ENCODE measurements around the gene COBL.

The COBL gene

DNA sequence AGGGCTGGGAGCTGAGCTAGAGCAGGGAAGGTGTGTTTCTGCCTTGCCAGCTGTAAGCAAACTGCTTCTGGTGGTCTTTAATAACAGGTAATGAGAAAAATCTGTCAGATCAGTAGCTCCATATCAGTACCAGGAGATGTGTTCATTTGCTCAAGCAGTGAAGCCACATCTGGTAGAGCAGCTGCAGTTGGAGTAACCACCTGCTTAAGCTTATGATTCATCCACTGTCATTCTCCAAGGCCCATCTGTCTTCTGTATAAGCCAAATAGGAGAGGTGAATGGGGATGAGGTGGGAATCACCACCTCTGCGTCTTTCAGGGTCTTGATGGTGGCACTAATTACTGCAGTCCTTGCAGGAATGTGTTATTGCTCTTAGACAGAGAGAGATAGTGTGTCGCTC, 18.4 kb upstream of the COBL start:
- TF ChIP-seq, protein P1, sequence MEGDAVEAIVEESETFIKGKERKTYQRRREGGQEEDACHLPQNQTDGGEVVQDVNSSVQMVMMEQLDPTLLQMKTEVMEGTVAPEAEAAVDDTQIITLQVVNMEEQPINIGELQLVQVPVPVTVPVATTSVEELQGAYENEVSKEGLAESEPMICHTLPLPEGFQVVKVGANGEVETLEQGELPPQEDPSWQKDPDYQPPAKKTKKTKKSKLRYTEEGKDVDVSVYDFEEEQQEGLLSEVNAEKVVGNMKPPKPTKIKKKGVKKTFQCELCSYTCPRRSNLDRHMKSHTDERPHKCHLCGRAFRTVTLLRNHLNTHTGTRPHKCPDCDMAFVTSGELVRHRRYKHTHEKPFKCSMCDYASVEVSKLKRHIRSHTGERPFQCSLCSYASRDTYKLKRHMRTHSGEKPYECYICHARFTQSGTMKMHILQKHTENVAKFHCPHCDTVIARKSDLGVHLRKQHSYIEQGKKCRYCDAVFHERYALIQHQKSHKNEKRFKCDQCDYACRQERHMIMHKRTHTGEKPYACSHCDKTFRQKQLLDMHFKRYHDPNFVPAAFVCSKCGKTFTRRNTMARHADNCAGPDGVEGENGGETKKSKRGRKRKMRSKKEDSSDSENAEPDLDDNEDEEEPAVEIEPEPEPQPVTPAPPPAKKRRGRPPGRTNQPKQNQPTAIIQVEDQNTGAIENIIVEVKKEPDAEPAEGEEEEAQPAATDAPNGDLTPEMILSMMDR (IDR thresholded peaks at IDR 0.05): no peak
- Mint-ChIP-seq H3K4me1 (no peaks in the 10 kb centered on the region), H3K36me3 (ENCODE audit: low read depth) (no peaks in the 10 kb centered on the region), H3K27ac (no peak overlapping the region), H3K27me3 (ENCODE audit: low read depth, poor library complexity) (peaks cover 2% of the 10 kb centered on the region), H3K9me3 (no peaks in the 10 kb centered on the region), H3K4me3 (no peak overlapping the region)
- DNase-seq: no peak

DNA sequence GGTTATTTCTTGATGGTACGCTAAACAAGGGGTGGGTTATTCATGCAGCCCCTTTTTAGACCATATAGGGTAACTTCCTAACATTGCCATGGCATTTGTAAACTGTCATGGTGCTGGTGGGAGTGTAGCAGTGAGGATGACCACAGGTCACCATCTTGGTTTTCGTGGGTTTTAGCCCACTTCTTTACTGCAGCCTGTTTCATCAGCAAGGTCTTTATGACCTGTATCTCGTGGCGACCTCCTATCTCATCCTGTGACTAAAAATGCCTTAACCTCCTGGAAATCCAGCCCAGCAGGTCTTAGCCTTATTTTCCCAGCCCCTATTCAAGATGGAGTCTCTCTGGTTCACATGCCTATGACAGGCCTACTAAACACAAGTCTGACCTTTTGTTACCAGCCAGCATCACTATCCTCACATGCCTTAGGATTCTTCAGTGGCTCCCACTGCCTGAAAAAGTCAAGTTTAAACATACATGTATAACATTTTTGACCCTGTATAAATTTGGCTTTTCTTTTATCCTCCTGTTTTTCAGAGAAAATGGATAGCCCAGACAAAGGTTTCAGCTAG, 13.2 kb upstream of the COBL start:
- Mint-ChIP-seq H3K9me3 (no peaks in the 10 kb centered on the region), H3K27me3 (ENCODE audit: low read depth, poor library complexity) (peaks cover 32% of the 10 kb centered on the region), H3K27ac (no peak overlapping the region), H3K36me3 (ENCODE audit: low read depth) (no peaks in the 10 kb centered on the region), H3K4me3 (no peak overlapping the region), H3K4me1 (no peaks in the 10 kb centered on the region)
- no peak for DNase-seq
- TF ChIP-seq, protein P1 (IDR thresholded peaks at IDR 0.05): no peak

DNA sequence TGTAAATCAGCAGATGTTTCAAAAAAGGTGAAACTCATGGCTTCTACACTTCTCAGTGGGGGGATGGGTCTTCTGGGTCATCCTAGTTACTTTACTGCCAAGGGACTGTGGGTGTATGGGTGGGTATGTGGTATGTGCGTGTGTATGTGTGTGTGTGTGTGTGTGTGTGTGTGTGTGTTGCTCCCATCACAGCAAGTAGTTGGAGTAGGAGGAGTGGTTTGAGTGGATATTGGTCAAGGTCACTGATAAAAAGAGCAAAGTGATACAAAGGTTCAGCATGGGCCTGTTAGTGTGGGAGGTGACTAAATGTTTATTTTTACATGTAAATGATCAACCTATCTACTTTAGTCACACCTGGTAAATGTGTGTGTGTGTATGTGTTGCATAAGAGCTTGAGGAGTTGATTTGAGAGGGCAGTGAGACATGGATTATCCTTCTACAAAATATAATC, 11.8 kb upstream of the COBL start:
- H3K4me3 Mint-ChIP-seq: no peak overlapping the region
- no peaks in the 10 kb centered on the region for H3K36me3 Mint-ChIP-seq (ENCODE audit: low read depth)
- TF ChIP-seq, protein P1 (IDR thresholded peaks at IDR 0.05): no peak
- peaks cover 32% of the 10 kb centered on the region for H3K27me3 Mint-ChIP-seq (ENCODE audit: low read depth, poor library complexity)
- H3K27ac Mint-ChIP-seq: no peak overlapping the region
- no peak for DNase-seq
- H3K4me1 Mint-ChIP-seq: no peaks in the 10 kb centered on the region
- H3K9me3 Mint-ChIP-seq: no peaks in the 10 kb centered on the region

DNA sequence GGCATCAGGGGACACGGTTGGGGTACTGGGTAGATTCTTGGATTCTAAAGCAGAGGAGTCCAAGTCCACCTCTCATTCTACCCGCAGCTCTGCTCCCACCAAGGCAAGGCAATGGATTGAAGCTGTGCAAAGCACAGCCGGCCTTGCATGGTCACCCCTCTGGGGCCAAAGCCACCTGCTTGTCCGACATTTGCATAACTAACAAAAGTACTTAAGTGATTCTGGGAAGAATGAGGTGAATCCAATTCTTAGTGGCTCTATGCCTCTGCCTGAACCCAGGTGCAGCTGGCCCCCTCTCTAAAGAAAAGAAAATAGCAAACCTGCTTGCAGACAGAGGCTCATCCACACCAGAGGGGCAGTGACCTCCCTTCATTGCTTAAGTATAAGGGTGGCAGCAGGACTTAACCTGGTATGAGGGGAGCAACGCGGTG, 10.7 kb upstream of the COBL start:
- TF ChIP-seq, protein P1 (IDR thresholded peaks at IDR 0.05): no peak
- Mint-ChIP-seq H3K4me1 (no peaks in the 10 kb centered on the region), H3K27ac (no peak overlapping the region), H3K36me3 (ENCODE audit: low read depth) (no peaks in the 10 kb centered on the region), H3K27me3 (ENCODE audit: low read depth, poor library complexity) (peaks cover 36% of the 10 kb centered on the region), H3K9me3 (no peaks in the 10 kb centered on the region), H3K4me3 (no peak overlapping the region)
- DNase-seq: no peak

DNA sequence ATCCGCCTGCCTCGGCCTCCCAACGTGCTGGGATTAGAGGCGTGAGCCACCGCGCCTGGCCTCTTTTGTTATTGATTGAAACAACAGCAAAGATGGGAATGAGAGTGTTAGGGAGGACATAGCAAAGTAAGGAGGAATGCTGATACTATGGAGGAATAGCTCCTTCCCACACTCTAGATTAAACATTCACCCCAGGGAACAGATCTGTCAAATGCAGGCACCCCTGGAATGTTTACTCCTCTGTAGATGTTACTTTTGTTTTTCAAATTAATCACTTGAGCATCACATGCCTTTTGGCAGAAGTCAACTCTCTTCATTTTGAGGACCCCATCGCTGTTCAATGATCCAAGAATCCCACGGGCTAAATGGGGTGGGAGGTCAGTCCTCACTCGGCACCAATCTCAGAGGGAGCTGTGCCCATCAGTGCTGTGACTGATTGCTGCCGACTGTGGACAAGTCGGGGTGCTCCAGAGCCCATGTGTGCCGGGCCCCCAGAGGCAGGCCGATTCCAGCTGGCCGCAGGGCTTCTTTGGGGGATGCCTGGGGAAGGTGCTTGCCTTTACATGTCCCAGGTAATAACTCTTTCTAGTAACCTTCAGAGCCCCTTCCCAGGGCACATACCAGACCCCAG, 10.2 kb upstream of the COBL start:
- Mint-ChIP-seq H3K9me3 (no peaks in the 10 kb centered on the region), H3K27me3 (ENCODE audit: low read depth, poor library complexity) (peaks cover 38% of the 10 kb centered on the region), H3K27ac (no peak overlapping the region), H3K4me3 (no peak overlapping the region), H3K36me3 (ENCODE audit: low read depth) (no peaks in the 10 kb centered on the region), H3K4me1 (no peaks in the 10 kb centered on the region)
- DNase-seq: no peak
- TF ChIP-seq, protein P1 (IDR thresholded peaks at IDR 0.05): no peak

DNA sequence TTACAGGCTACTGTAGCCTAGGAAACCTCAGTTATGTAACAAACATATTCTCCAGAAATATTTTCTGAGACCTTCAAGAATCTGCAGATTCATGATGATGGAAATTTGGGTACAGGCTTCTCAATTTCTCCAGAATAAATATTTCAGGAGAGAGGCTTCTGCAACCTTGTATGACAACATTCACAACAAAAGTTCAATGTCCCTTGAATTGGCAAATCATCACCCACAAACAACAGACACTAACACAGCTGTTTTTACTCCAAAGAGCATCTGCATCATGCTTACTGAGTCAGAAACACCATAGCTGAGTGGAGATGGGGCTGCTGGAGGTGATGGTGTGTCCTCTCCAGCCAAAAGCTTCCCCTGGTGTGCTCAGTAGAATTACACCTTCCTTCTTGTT, 9.3 kb upstream of the COBL start:
- no peak for DNase-seq
- no peak overlapping the region for H3K4me3 Mint-ChIP-seq
- H3K27ac Mint-ChIP-seq: no peak overlapping the region
- TF ChIP-seq, protein P1 (IDR thresholded peaks at IDR 0.05): no peak
- peaks cover 43% of the 10 kb centered on the region for H3K27me3 Mint-ChIP-seq (ENCODE audit: low read depth, poor library complexity)
- no peaks in the 10 kb centered on the region for H3K36me3 Mint-ChIP-seq (ENCODE audit: low read depth)
- no peaks in the 10 kb centered on the region for H3K9me3 Mint-ChIP-seq
- no peaks in the 10 kb centered on the region for H3K4me1 Mint-ChIP-seq
